ENCODE results near the gene CHPF2. TPM values are rescaled to one million over a fixed set of nuclear protein-coding genes. Genes with fewer than 3 reads are reported as not detected.

CHPF2 gene
- total RNA-seq, 1 donor from 2014 or later: 25.0 TPM

GRCh38 chr7:151242159-151243044 lies 10.1 kb downstream of the CHPF2 start:
- Histone ChIP-seq H3K36me3 (ENCODE audit: control insufficient read depth, insufficient read depth, low read length) (peaks cover 11% of the 10 kb centered on the region), H3K4me3 (ENCODE audit: low read depth, low read length) (no peak overlapping the region), H3K27me3 (ENCODE audit: control insufficient read depth, insufficient read depth, low read length) (peaks cover 8% of the 10 kb centered on the region)
- DNase-seq (ENCODE audit: low read depth) (no peak), FAIRE-seq (peak; percentile 64)
- TF ChIP-seq, protein P1, sequence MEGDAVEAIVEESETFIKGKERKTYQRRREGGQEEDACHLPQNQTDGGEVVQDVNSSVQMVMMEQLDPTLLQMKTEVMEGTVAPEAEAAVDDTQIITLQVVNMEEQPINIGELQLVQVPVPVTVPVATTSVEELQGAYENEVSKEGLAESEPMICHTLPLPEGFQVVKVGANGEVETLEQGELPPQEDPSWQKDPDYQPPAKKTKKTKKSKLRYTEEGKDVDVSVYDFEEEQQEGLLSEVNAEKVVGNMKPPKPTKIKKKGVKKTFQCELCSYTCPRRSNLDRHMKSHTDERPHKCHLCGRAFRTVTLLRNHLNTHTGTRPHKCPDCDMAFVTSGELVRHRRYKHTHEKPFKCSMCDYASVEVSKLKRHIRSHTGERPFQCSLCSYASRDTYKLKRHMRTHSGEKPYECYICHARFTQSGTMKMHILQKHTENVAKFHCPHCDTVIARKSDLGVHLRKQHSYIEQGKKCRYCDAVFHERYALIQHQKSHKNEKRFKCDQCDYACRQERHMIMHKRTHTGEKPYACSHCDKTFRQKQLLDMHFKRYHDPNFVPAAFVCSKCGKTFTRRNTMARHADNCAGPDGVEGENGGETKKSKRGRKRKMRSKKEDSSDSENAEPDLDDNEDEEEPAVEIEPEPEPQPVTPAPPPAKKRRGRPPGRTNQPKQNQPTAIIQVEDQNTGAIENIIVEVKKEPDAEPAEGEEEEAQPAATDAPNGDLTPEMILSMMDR (IDR thresholded peaks at IDR 0.05; ENCODE audit: insufficient read depth, low read length, severe bottlenecking): no peak

GRCh38 chr7:151243045-151243349 lies 10.7 kb downstream of the CHPF2 start:
- Histone ChIP-seq H3K36me3 (ENCODE audit: control insufficient read depth, insufficient read depth, low read length) (peaks cover 8% of the 10 kb centered on the region), H3K27me3 (ENCODE audit: control insufficient read depth, insufficient read depth, low read length) (peaks cover 8% of the 10 kb centered on the region), H3K4me3 (ENCODE audit: low read depth, low read length) (no peak overlapping the region)
- TF ChIP-seq, protein P1 (IDR thresholded peaks at IDR 0.05; ENCODE audit: insufficient read depth, low read length, severe bottlenecking): no peak
- FAIRE-seq (no peak), DNase-seq (ENCODE audit: low read depth) (no peak)

GRCh38 chr7:151243408-151244195 lies 11.3 kb downstream of the CHPF2 start:
- DNase-seq (ENCODE audit: low read depth): no peak
- H3K4me3 ChIP-seq (ENCODE audit: low read depth, low read length): no peak overlapping the region
- peaks cover 8% of the 10 kb centered on the region for H3K27me3 ChIP-seq (ENCODE audit: control insufficient read depth, insufficient read depth, low read length)
- peaks cover 8% of the 10 kb centered on the region for H3K36me3 ChIP-seq (ENCODE audit: control insufficient read depth, insufficient read depth, low read length)
- TF ChIP-seq, protein P1 (IDR thresholded peaks at IDR 0.05; ENCODE audit: insufficient read depth, low read length, severe bottlenecking): no peak
- no peak for FAIRE-seq

DNA sequence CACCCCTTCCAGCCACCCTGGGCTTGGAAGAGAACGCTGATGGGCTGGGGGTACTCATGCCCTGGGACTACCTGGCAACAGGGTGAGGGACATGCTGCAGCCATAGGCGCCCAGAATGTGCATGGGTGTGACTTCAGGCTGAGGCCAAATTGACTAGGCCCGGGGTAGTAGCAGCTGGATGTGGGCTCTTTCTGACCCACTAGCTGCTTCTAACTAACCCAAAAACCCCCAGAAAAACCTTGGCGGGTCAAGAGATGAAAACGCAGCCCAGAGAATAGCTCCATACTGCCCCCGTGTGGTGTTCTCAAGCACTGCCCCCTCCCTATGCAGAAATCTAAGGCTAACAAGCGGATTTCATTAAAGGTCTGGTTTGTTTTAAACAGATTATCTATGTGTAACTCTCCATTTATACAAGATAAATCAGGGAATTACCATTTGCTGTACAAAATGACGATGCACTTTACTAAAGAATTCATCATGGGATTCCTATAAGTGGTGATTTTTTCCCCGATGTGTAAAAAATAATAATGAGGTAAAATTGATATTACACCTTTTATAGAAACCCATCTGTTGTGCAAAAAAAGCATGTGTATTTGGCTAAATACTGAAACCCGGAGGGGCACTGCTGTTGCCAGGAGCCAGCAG lies 12.0 kb downstream of the CHPF2 start:
- DNase-seq (ENCODE audit: low read depth) (peak; percentile 33), FAIRE-seq (no peak)

GRCh38 chr7:151244841-151245346 lies 12.6 kb downstream of the CHPF2 start:
- peaks cover 5% of the 10 kb centered on the region for H3K36me3 ChIP-seq (ENCODE audit: control insufficient read depth, insufficient read depth, low read length)
- no peak for FAIRE-seq
- no peak overlapping the region for H3K4me3 ChIP-seq (ENCODE audit: low read depth, low read length)
- TF ChIP-seq, protein P1 (IDR thresholded peaks at IDR 0.05; ENCODE audit: insufficient read depth, low read length, severe bottlenecking): no peak
- no peak for DNase-seq (ENCODE audit: low read depth)
- H3K27me3 ChIP-seq (ENCODE audit: control insufficient read depth, insufficient read depth, low read length): peaks cover 8% of the 10 kb centered on the region

More for the DNA sequence above, 12.0 kb downstream of the CHPF2 start:
- TF ChIP-seq, protein P1 (IDR thresholded peaks at IDR 0.05; ENCODE audit: insufficient read depth, low read length, severe bottlenecking): peak; percentile 83
- Histone ChIP-seq H3K27me3 (ENCODE audit: control insufficient read depth, insufficient read depth, low read length) (peaks cover 8% of the 10 kb centered on the region), H3K36me3 (ENCODE audit: control insufficient read depth, insufficient read depth, low read length) (peaks cover 5% of the 10 kb centered on the region), H3K4me3 (ENCODE audit: low read depth, low read length) (no peak overlapping the region)

Data from bronchial epithelial cell (primary cell).